Progenitor cell of endocrine pancreas (in vitro differentiated cells): ENCODE measurements around the gene SMIM7. TPM values are rescaled to one million over a fixed set of nuclear protein-coding genes. Genes with fewer than 3 reads are reported as not detected.

ENCODE experiments used
- DNase-seq: peaks from one replicate; pipeline ENCODE4 v3.0.0; 2021; ENCODE audit warnings: low spot score; ENCODE audit not compliant: unreplicated experiment
- H3K27ac Mint-ChIP-seq: 2 replicates; pipeline ENCODE4 v1.8.0; 2021; ENCODE audit warnings: mild to moderate bottlenecking, moderate library complexity, mixed read lengths
- H3K27me3 Mint-ChIP-seq: 2 replicates; pipeline ENCODE4 v1.8.0; 2021; ENCODE audit warnings: mixed read lengths
- H3K36me3 Mint-ChIP-seq: 2 replicates; pipeline ENCODE4 v1.8.0; 2022; ENCODE audit warnings: mixed read lengths; ENCODE audit not compliant: insufficient read depth
- H3K4me1 Mint-ChIP-seq: 2 replicates; pipeline ENCODE4 v1.8.0; 2021; ENCODE audit warnings: low read depth, mixed read lengths
- H3K4me3 Mint-ChIP-seq: 2 replicates; pipeline ENCODE4 v1.8.0; 2021; ENCODE audit warnings: low read depth, mild to moderate bottlenecking, moderate library complexity, mixed read lengths
- H3K9me3 Mint-ChIP-seq: 2 replicates; pipeline ENCODE4 v1.8.0; 2021; ENCODE audit warnings: low read depth, mixed read lengths
- CTCF ChIP-seq: fragments of 200-600 bp; sonication (generic); IDR thresholded peaks from one replicate; pipeline ENCODE4 v1.5.0; 2021; ENCODE audit warnings: antibody characterized with exemption, mild to moderate bottlenecking; ENCODE audit not compliant: unreplicated experiment
- total RNA-seq: library from RNA; stranded (reverse); gene quantifications from 2 replicates; pipeline ENCODE4 v1.2.1, GENCODE V29; 2021

SMIM7 gene
- total RNA-seq, 1 donor from 2014 or later = 81.3 TPM

GRCh38 chr19:16627928-16628182, 32.1 kb downstream of the SMIM7 start:
- DNase-seq = no peak
- no peaks in the 10 kb centered on the region for H3K9me3 Mint-ChIP-seq
- no peak overlapping the region for H3K27ac Mint-ChIP-seq
- no peaks in the 10 kb centered on the region for H3K27me3 Mint-ChIP-seq
- no peak for TF ChIP-seq CTCF
- peaks cover 29% of the 10 kb centered on the region for H3K4me1 Mint-ChIP-seq
- peak overlapping the region; percentile 97 for H3K4me3 Mint-ChIP-seq
- H3K36me3 Mint-ChIP-seq = peaks cover 3% of the 10 kb centered on the region

- no peak for TF ChIP-seq CTCF
- peak overlapping the region; percentile 91 for H3K4me3 Mint-ChIP-seq
- no peak for DNase-seq
- no peaks in the 10 kb centered on the region for H3K9me3 Mint-ChIP-seq
- H3K36me3 Mint-ChIP-seq = peaks cover 3% of the 10 kb centered on the region
- H3K27ac Mint-ChIP-seq = peak overlapping the region; percentile 91
- no peaks in the 10 kb centered on the region for H3K27me3 Mint-ChIP-seq
- peaks cover 29% of the 10 kb centered on the region for H3K4me1 Mint-ChIP-seq
Measured at GRCh38 chr19:16627193-16627927, 32.6 kb downstream of the SMIM7 start.

- no peak for TF ChIP-seq CTCF
- no peaks in the 10 kb centered on the region for H3K27me3 Mint-ChIP-seq
- peak overlapping the region; percentile 91 for H3K4me3 Mint-ChIP-seq
- DNase-seq = no peak
- peaks cover 29% of the 10 kb centered on the region for H3K4me1 Mint-ChIP-seq
- peak overlapping the region; percentile 91 for H3K27ac Mint-ChIP-seq
- H3K36me3 Mint-ChIP-seq = no peaks in the 10 kb centered on the region
- no peaks in the 10 kb centered on the region for H3K9me3 Mint-ChIP-seq
Measured at GRCh38 chr19:16626796-16627192, 33.1 kb downstream of the SMIM7 start.

- H3K4me3 Mint-ChIP-seq = peak overlapping the region; percentile 25
- peaks cover 33% of the 10 kb centered on the region for H3K4me1 Mint-ChIP-seq
- TF ChIP-seq CTCF = no peak
- H3K36me3 Mint-ChIP-seq = no peaks in the 10 kb centered on the region
- peak overlapping the region; percentile 76 for H3K27ac Mint-ChIP-seq
- no peak for DNase-seq
- no peaks in the 10 kb centered on the region for H3K27me3 Mint-ChIP-seq
- no peaks in the 10 kb centered on the region for H3K9me3 Mint-ChIP-seq
Measured at GRCh38 chr19:16625163-16625958, 34.6 kb downstream of the SMIM7 start.

- no peak for DNase-seq
- peaks cover 32% of the 10 kb centered on the region for H3K4me1 Mint-ChIP-seq
- no peak overlapping the region for H3K4me3 Mint-ChIP-seq
- H3K27ac Mint-ChIP-seq = peak overlapping the region; percentile 69
- TF ChIP-seq CTCF = no peak
- H3K27me3 Mint-ChIP-seq = no peaks in the 10 kb centered on the region
- no peaks in the 10 kb centered on the region for H3K36me3 Mint-ChIP-seq
- no peaks in the 10 kb centered on the region for H3K9me3 Mint-ChIP-seq
Measured at GRCh38 chr19:16624236-16624635, 35.7 kb downstream of the SMIM7 start.
